H1 (cell line): ENCODE data around the gene PRMT5. TPM values are rescaled to one million over a fixed set of nuclear protein-coding genes. Genes with fewer than 3 reads are reported as not detected.

Experiments used
- CTCF ChIA-PET: fragments of 300-600 bp; sonication (Branson Sonifier 250); formaldehyde crosslinking; loops from one replicate; lab custom pipeline; 2021; ENCODE audit not compliant: partially characterized antibody; lab: Charles Lee
- POLR2A ChIA-PET: fragments of 300-600 bp; sonication (Branson Sonifier 250); formaldehyde crosslinking; loops from one replicate; lab custom pipeline; 2021; ENCODE audit warnings: inconsistent platforms; ENCODE audit not compliant: partially characterized antibody; lab: Charles Lee
- DNase-seq, 2 experiments: peaks; one replicate each; pipeline versions ENCODE4 v3.0.0 to v3.0.0-alpha.2; 2010 to 2022; ENCODE audit warnings: low spot score in 2 of 2, low read depth in 1 of 2, mixed read lengths in 1 of 2
- FAIRE-seq: peaks from 2 replicates; lab custom pipeline; 2011; peaks lifted over from hg19 to GRCh38; lab: Jason Lieb, UNC
- H2AFZ ChIP-seq: 2 replicates; pipeline ENCODE4 v1.8.1; 2012; ENCODE audit warnings: low read length, inconsistent platforms
- H2AK5ac ChIP-seq: 2 replicates; pipeline ENCODE4 v1.6.1; 2013; ENCODE audit warnings: low read depth, low read length
- H2BK120ac ChIP-seq: replicated peaks from 2 replicates; pipeline ENCODE3; 2013; ENCODE audit warnings: low read depth, low read length, inconsistent platforms
- H2BK12ac ChIP-seq: 2 replicates; pipeline ENCODE4 v1.6.1; 2013; ENCODE audit warnings: low read depth, low read length
- H2BK15ac ChIP-seq: 2 replicates; pipeline ENCODE4 v1.6.1; 2013; ENCODE audit warnings: low read length
- H2BK20ac ChIP-seq: 2 replicates; pipeline ENCODE4 v1.6.1; 2013; ENCODE audit warnings: low read length
- H2BK5ac ChIP-seq: 2 replicates; pipeline ENCODE4 v1.6.1; 2013; ENCODE audit warnings: low read depth, low read length
- H3K14ac ChIP-seq: 2 replicates; pipeline ENCODE4 v1.6.1; 2013; ENCODE audit warnings: inconsistent platforms; ENCODE audit not compliant: insufficient read length
- H3K18ac ChIP-seq: 2 replicates; pipeline ENCODE4 v1.6.1; 2013; ENCODE audit warnings: low read length; ENCODE audit errors: extremely low read depth
- H3K23ac ChIP-seq: 2 replicates; pipeline ENCODE4 v1.6.1; 2013; ENCODE audit warnings: inconsistent platforms; ENCODE audit not compliant: insufficient read length
- H3K23me2 ChIP-seq: 2 replicates; pipeline ENCODE4 v1.6.1; 2013; ENCODE audit warnings: low read depth, low read length
- H3K27ac ChIP-seq: 2 replicates; pipeline ENCODE4 v1.6.1; 2011; ENCODE audit warnings: low read depth, low read length, inconsistent platforms
- H3K27me3 ChIP-seq, 4 experiments: replicated peaks in 1 of 4; 1 replicate in 1 of 4; 2 replicates in 3 of 4; pipeline versions ENCODE4 v1.6.1 to v1.8.1; 2011 to 2013; ENCODE audit warnings: low read length in 3 of 4, mild to moderate bottlenecking in 3 of 4, inconsistent platforms in 2 of 4, mixed read lengths in 2 of 4, moderate library complexity in 1 of 4; ENCODE audit not compliant: control insufficient read depth in 3 of 4, insufficient read depth in 3 of 4; ENCODE audit errors: extremely low read depth in 1 of 4
- H3K36me3 ChIP-seq, 4 experiments: 2 replicates each; pipeline versions ENCODE4 v1.6.1 to v1.8.1; 2011 to 2013; ENCODE audit warnings: mild to moderate bottlenecking in 4 of 4, low read length in 3 of 4, moderate library complexity in 2 of 4, control low read depth in 1 of 4, inconsistent platforms in 1 of 4; ENCODE audit not compliant: insufficient read depth in 4 of 4, control insufficient read depth in 2 of 4
- H3K4ac ChIP-seq: replicated peaks from 2 replicates; pipeline ENCODE3; 2013; ENCODE audit warnings: low read length, low read depth, mixed read lengths, inconsistent platforms; ENCODE audit not compliant: insufficient read length
- H3K4me1 ChIP-seq, 4 experiments: replicated peaks in 1 of 4; 1 replicate in 1 of 4; 2 replicates in 3 of 4; pipeline versions ENCODE4 v1.6.1 to v1.8.1; 2011 to 2013; ENCODE audit warnings: low read length in 3 of 4, inconsistent platforms in 2 of 4, mixed read lengths in 1 of 4; ENCODE audit not compliant: insufficient read depth in 4 of 4, control insufficient read depth in 3 of 4
- H3K4me2 ChIP-seq, 2 experiments: 2 replicates each; pipeline versions ENCODE4 v1.6.1 to v1.8.1; 2011 to 2013; ENCODE audit warnings: low read depth in 2 of 2, low read length in 2 of 2, control low read depth in 1 of 2, inconsistent platforms in 1 of 2, mild to moderate bottlenecking in 1 of 2; ENCODE audit not compliant: insufficient read depth in 1 of 2
- H3K4me3 ChIP-seq, 4 experiments: fragments of 200-600, 300-600 bp in 1 of 4; sonication (generic), shearing (Covaris generic), sonication (Bioruptor Twin) in 1 of 4; 2 replicates each; pipeline versions ENCODE4 v1.5.1 to v1.8.1; 2011 to 2016; ENCODE audit warnings: low read length in 4 of 4, low read depth in 3 of 4, control low read depth in 2 of 4, inconsistent platforms in 2 of 4, mild to moderate bottlenecking in 2 of 4, mixed read lengths in 1 of 4, moderate library complexity in 1 of 4; ENCODE audit not compliant: insufficient read depth in 2 of 4; ENCODE audit errors: extremely low read depth in 1 of 4
- H3K56ac ChIP-seq: replicated peaks from 2 replicates; pipeline ENCODE3; 2013; ENCODE audit warnings: low read depth, mild to moderate bottlenecking, mixed read lengths, low read length, inconsistent platforms; ENCODE audit not compliant: insufficient read length
- H3K79me1 ChIP-seq: 2 replicates; pipeline ENCODE4 v1.6.1; 2013; ENCODE audit warnings: low read depth, low read length, control low read depth
- H3K79me2 ChIP-seq, 2 experiments: 2 replicates each; pipeline versions ENCODE4 v1.6.1 to v1.8.1; 2012 to 2013; ENCODE audit warnings: low read length in 2 of 2, mild to moderate bottlenecking in 2 of 2, inconsistent platforms in 1 of 2; ENCODE audit not compliant: insufficient read depth in 2 of 2, control insufficient read depth in 1 of 2
- H3K9ac ChIP-seq, 4 experiments: replicated peaks in 1 of 4; 1 replicate in 1 of 4; 2 replicates in 3 of 4; pipeline versions ENCODE4 v1.6.1 to v1.8.1; 2011 to 2013; ENCODE audit warnings: low read depth in 3 of 4, low read length in 3 of 4, control low read depth in 2 of 4, mild to moderate bottlenecking in 2 of 4, moderate library complexity in 2 of 4, inconsistent platforms in 1 of 4; ENCODE audit errors: extremely low read depth in 1 of 4
- H3K9me3 ChIP-seq, 2 experiments: 2 replicates each; pipeline versions ENCODE4 v1.6.1 to v1.8.1; 2012 to 2013; ENCODE audit warnings: mild to moderate bottlenecking in 2 of 2, moderate library complexity in 2 of 2, control low read depth in 1 of 2, inconsistent platforms in 1 of 2, low read depth in 1 of 2, low read length in 1 of 2, mixed read lengths in 1 of 2; ENCODE audit not compliant: insufficient read depth in 2 of 2
- H4K20me1 ChIP-seq, 2 experiments: replicated peaks in 1 of 2; 2 replicates each; pipeline versions ENCODE3 to v1.8.1; 2011 to 2013; ENCODE audit warnings: inconsistent platforms in 2 of 2, low read length in 2 of 2, mild to moderate bottlenecking in 1 of 2; ENCODE audit not compliant: insufficient read depth in 2 of 2, control insufficient read depth in 1 of 2
- H4K5ac ChIP-seq: 2 replicates; pipeline ENCODE4 v1.6.1; 2013; ENCODE audit warnings: low read length, low read depth, mixed read lengths, inconsistent platforms; ENCODE audit not compliant: insufficient read length
- H4K8ac ChIP-seq: 2 replicates; pipeline ENCODE4 v1.8.0; 2013; ENCODE audit warnings: mild to moderate bottlenecking, moderate library complexity, low read length, inconsistent platforms; ENCODE audit not compliant: insufficient read depth; ENCODE audit errors: extremely low read depth
- H4K91ac ChIP-seq: replicated peaks from 2 replicates; pipeline ENCODE3; 2013; ENCODE audit warnings: low read length, mixed read lengths, inconsistent platforms; ENCODE audit not compliant: insufficient read length
- ATF2 ChIP-seq: IDR thresholded peaks from 2 replicates; pipeline ENCODE4 v1.6.1; 2012; ENCODE audit warnings: low read length, inconsistent platforms
- CHD2 ChIP-seq: IDR thresholded peaks from 2 replicates; pipeline ENCODE4 v1.6.1; 2012; ENCODE audit warnings: low read length, improper control_type of control experiment
- POLR2A ChIP-seq, 2 experiments: IDR thresholded peaks; 1 replicate in 1 of 2; 2 replicates in 1 of 2; pipeline ENCODE4 v1.6.1; 2011; ENCODE audit warnings: low read depth in 2 of 2, low read length in 2 of 2, mild to moderate bottlenecking in 2 of 2; ENCODE audit errors: control extremely low read depth in 1 of 2
- POU5F1 ChIP-seq: IDR thresholded peaks from 2 replicates; pipeline ENCODE4 v1.6.1; 2011; ENCODE audit warnings: low read depth, mild to moderate bottlenecking, low read length, moderate library complexity
- RXRA ChIP-seq: IDR thresholded peaks from 2 replicates; pipeline ENCODE4 v1.6.1; 2011; ENCODE audit warnings: low read depth, mild to moderate bottlenecking, low read length, moderate library complexity; ENCODE audit not compliant: insufficient read depth
- WGBS, 2 experiments: shearing (Covaris generic) in 1 of 2; methylation state at CpG; one replicate each; pipeline versions ENCODE4 v1.1.6 to v1.1.7; 2013 to 2015; ENCODE audit warnings: low lambda C conversion rate in 2 of 2, mixed read lengths in 2 of 2, inconsistent platforms in 1 of 2, low coverage in 1 of 2, missing lambda C conversion rate in 1 of 2; ENCODE audit not compliant: insufficient replicate concordance in 2 of 2, insufficient coverage in 1 of 2, insufficient read length in 1 of 2; ENCODE audit errors: extremely low coverage in 1 of 2, missing lambda C conversion rate in 1 of 2; 5-methylcytosine and 5-hydroxymethylcytosine counted together
- polyA plus RNA-seq, 7 experiments: library from polyadenylated mRNA; depleted of rRNA in 3 of 7; stranded (reverse) in 5 of 7; unstranded in 2 of 7; fragments of >200 nt in 5 of 7; fragments of 200-250 nt in 2 of 7; gene quantifications; 1 replicate in 5 of 7; 2 replicates in 1 of 7; 4 replicates in 1 of 7; pipeline versions ENCODE4 v1.2.1 to v1.2.3, GENCODE V29; 2011 to 2013; ENCODE audit warnings: missing spikeins in 2 of 7, mixed read lengths in 2 of 7
- total RNA-seq: library from RNA; stranded (reverse); fragmentation: NEBNext Ultra II Directional; extraction: Animal tissue kit (Norgen Biotek cat#: 25700); gene quantifications from 2 replicates; pipeline ENCODE4 v1.2.1, GENCODE V29; 2021

The PRMT5 gene
- total and polyA plus RNA-seq, 2 of the 8 experiments (the other 6 are each of a cell fraction or from before 2014, with no cell fraction given): 171 to 402 TPM

DNA sequence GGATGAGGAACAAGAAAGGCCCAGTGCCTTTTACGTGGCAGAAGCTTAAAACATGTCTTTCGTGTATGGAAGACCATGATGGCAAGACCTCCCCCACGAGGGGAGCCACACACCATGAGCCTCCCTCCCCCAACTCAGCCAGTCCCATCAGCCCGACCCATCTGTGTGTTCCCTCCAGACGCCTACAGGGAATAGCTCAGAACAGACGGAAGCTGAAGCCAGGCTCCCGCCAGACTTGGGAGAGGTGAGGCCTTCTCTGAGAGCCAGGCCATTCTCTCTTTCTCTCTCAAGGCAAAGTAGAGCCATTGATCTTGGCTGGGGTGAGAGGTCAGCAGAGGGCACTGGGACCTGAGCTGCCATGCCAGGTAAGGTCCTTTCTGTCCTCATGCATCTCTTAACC, 36.7 kb downstream of the PRMT5 start:
- Histone ChIP-seq H2BK20ac (no peak overlapping the region), H3K56ac (no peak overlapping the region), H3K23ac (no peak overlapping the region), H3K23me2 (no peaks in the 10 kb centered on the region), H2BK5ac (no peak overlapping the region), H3K27me3 (peaks cover 3 to 18% (median 13%) of the 10 kb centered on the region in 4 experiments), H3K27ac (no peak overlapping the region), H3K9ac (no peak overlapping the region), H3K14ac (no peak overlapping the region), H3K79me1 (peaks cover 3% of the 10 kb centered on the region; the same call in 1 of the 2 replicates), H2BK15ac (no peak overlapping the region), H3K36me3 (no peaks in the 10 kb centered on the region), H3K18ac (no peak overlapping the region), H4K20me1 (no peaks in the 10 kb centered on the region), H2BK120ac (no peak overlapping the region), H4K5ac (no peak overlapping the region), H3K9me3 (no peaks in the 10 kb centered on the region), H2AFZ (no peak overlapping the region), H3K4me3 (no peak overlapping the region), H3K4ac (no peak overlapping the region), H3K79me2 (no peaks in the 10 kb centered on the region), H3K4me2 (no peak overlapping the region), H2BK12ac (no peak overlapping the region), H3K4me1 (peaks cover 0 to 2% (median 0%) of the 10 kb centered on the region in 4 experiments; a peak in 1 of 7 replicates), H4K8ac (no peak overlapping the region), H2AK5ac (no peak overlapping the region), H4K91ac (no peak overlapping the region)
- DNase-seq (no peak), FAIRE-seq (no peak)
- WGBS, 2 experiments: 86% methylated on average over 7 of the region's 7 CpGs; no CpG with 5 or more reads in 1 of the 2 experiments
- ChIA-PET POLR2A (interaction anchor here (0.7 to 1.6 kb wide), 5 partner anchors 21 to 69 kb away, joined by 3 to 5 read pairs (median 3); partner anchors contain the start of gene LRP10), CTCF (interaction anchor here (0.5 to 14.9 kb wide), 7 partner anchors 7 to 335 kb away, joined by 3 to 158 read pairs (median 7); partner anchors contain the start of genes LRP10 and REM2)
- TF ChIP-seq POU5F1: no peak
- no peak for TF ChIP-seq POLR2A (IDR thresholded peaks at IDR 0.05; ENCODE audit: control extremely low read depth in 1 of 2, low read depth in 2 of 2, low read length in 2 of 2)
- no peak for TF ChIP-seq ATF2
- no peak for TF ChIP-seq RXRA
- TF ChIP-seq CHD2: no peak
